ENCODE measurements around the gene STARD3NL. TPM values are rescaled to one million over a fixed set of nuclear protein-coding genes. Genes with fewer than 3 reads are reported as not detected.

Gene STARD3NL
- total RNA-seq, 2 experiments from 2014 or later: 14.4 to 15.7 TPM

GRCh38 chr7:38217672-38218071 lies 39.6 kb downstream of the STARD3NL start:
- Histone ChIP-seq H3K27me3 (ENCODE audit: control insufficient read depth in 1 of 2, insufficient read depth in 2 of 2, low read length in 2 of 2) (no peaks in the 10 kb centered on the region), H3K9me3 (ENCODE audit: control insufficient read depth in 1 of 2, insufficient read depth in 1 of 2, low read length in 2 of 2) (no peaks in the 10 kb centered on the region), H3K4me3 (ENCODE audit: low read length) (no peak overlapping the region), H3K36me3 (ENCODE audit: insufficient read depth, low read length) (peaks cover 32% of the 10 kb centered on the region), H3K27ac (ENCODE audit: low read depth in 1 of 2, low read length in 2 of 2) (peak overlapping the region in 1 of 2 donors; percentile 38), H3K4me1 (ENCODE audit: insufficient read depth, low read length) (peaks cover 37% of the 10 kb centered on the region)
- CTCF ChIA-PET: interaction anchor here (1.2 to 10.0 kb wide), 4 partner anchors 9 to 151 kb away, joined by 3 to 113 read pairs (median 12); no protein-coding TSS in a partner anchor
- Mint-ChIP-seq H3K9me3 (no peaks in the 10 kb centered on the region), H3K4me3 (no peak overlapping the region), H3K27ac (peak overlapping the region; percentile 28), H3K36me3 (ENCODE audit: low read depth) (peaks cover 43% of the 10 kb centered on the region), H3K4me1 (ENCODE audit: low read depth) (peaks cover 29% of the 10 kb centered on the region), H3K27me3 (no peaks in the 10 kb centered on the region)
- no peak for DNase-seq
- POLR2A ChIA-PET: interaction anchor here (1.0 kb wide), 1 partner anchor 15 kb away, joined by 3 read pairs; no protein-coding TSS in a partner anchor
- intact Hi-C loops (cut with DNase I, micrococcal nuclease): loop anchor here (5.0 kb wide), 3 partner anchors 40 to 120 kb away; partner anchors contain the start of gene STARD3NL (in 1 of the 2)
- no peak for TF ChIP-seq CTCF (IDR thresholded peaks at IDR 0.05)
- no peak for ATAC-seq (ENCODE audit: poor library complexity)

GRCh38 chr7:38220452-38220851 lies 42.4 kb downstream of the STARD3NL start:
- ATAC-seq (ENCODE audit: poor library complexity) (no peak), DNase-seq (peak in 1 of 14 experiments; percentile 66)
- peak overlapping the region in 1 of 2 donors; percentile 25 for H3K27ac ChIP-seq (ENCODE audit: low read depth in 1 of 2, low read length in 2 of 2)
- H3K36me3 ChIP-seq (ENCODE audit: insufficient read depth, low read length): peaks cover 25% of the 10 kb centered on the region
- no peak overlapping the region for H3K4me3 ChIP-seq (ENCODE audit: low read length)
- CTCF ChIA-PET: interaction anchor here (1.4 to 10.0 kb wide), 4 partner anchors 16 to 148 kb away, joined by 3 to 113 read pairs (median 14); no protein-coding TSS in a partner anchor
- no peaks in the 10 kb centered on the region for H3K9me3 ChIP-seq (ENCODE audit: control insufficient read depth in 1 of 2, insufficient read depth in 1 of 2, low read length in 2 of 2)
- POLR2A ChIA-PET: interaction anchor here (0.9 kb wide), 1 partner anchor 117 kb away, joined by 3 read pairs; no protein-coding TSS in a partner anchor
- intact Hi-C loops (cut with DNase I, micrococcal nuclease): no loop called here
- H3K4me3 Mint-ChIP-seq: no peak overlapping the region
- peaks cover 56% of the 10 kb centered on the region for H3K36me3 Mint-ChIP-seq (ENCODE audit: low read depth)
- no peak for TF ChIP-seq CTCF (IDR thresholded peaks at IDR 0.05)
- H3K27me3 Mint-ChIP-seq: no peaks in the 10 kb centered on the region
- H3K4me1 Mint-ChIP-seq (ENCODE audit: low read depth): peaks cover 28% of the 10 kb centered on the region
- H3K4me1 ChIP-seq (ENCODE audit: insufficient read depth, low read length): peaks cover 39% of the 10 kb centered on the region
- no peaks in the 10 kb centered on the region for H3K27me3 ChIP-seq (ENCODE audit: control insufficient read depth in 1 of 2, insufficient read depth in 2 of 2, low read length in 2 of 2)
- H3K27ac Mint-ChIP-seq: peak overlapping the region; percentile 3
- H3K9me3 Mint-ChIP-seq: no peaks in the 10 kb centered on the region

GRCh38 chr7:38222481-38223096 lies 44.5 kb downstream of the STARD3NL start:
- Histone ChIP-seq H3K27me3 (ENCODE audit: control insufficient read depth in 1 of 2, insufficient read depth in 2 of 2, low read length in 2 of 2) (no peaks in the 10 kb centered on the region), H3K9me3 (ENCODE audit: control insufficient read depth in 1 of 2, insufficient read depth in 1 of 2, low read length in 2 of 2) (no peaks in the 10 kb centered on the region), H3K4me1 (ENCODE audit: insufficient read depth, low read length) (peaks cover 26% of the 10 kb centered on the region), H3K4me3 (ENCODE audit: low read length) (no peak overlapping the region), H3K36me3 (ENCODE audit: insufficient read depth, low read length) (peaks cover 22% of the 10 kb centered on the region), H3K27ac (ENCODE audit: low read depth in 1 of 2, low read length in 2 of 2) (no peak overlapping the region)
- TF ChIP-seq CTCF (IDR thresholded peaks at IDR 0.05): peak; percentile 93
- DNase-seq: peak in 5 of 14 experiments; percentile 7 to 82 (median 78)
- intact Hi-C loops (cut with DNase I, micrococcal nuclease): loop anchor here (1.0 kb wide), 1 partner anchor 115 kb away; no protein-coding TSS in a partner anchor
- POLR2A ChIA-PET: interaction anchor here (0.5 to 1.1 kb wide), 4 partner anchors 10 to 144 kb away, joined by 3 to 4 read pairs (median 3); no protein-coding TSS in a partner anchor
- Mint-ChIP-seq H3K27ac (peak overlapping the region; percentile 2), H3K4me3 (no peak overlapping the region), H3K36me3 (ENCODE audit: low read depth) (peaks cover 54% of the 10 kb centered on the region), H3K4me1 (ENCODE audit: low read depth) (peaks cover 11% of the 10 kb centered on the region), H3K27me3 (no peaks in the 10 kb centered on the region), H3K9me3 (no peaks in the 10 kb centered on the region)
- peak; percentile 92 for ATAC-seq (ENCODE audit: poor library complexity)
- CTCF ChIA-PET: interaction anchor here (0.6 to 10.0 kb wide), 13 partner anchors 9 to 152 kb away, joined by 3 to 113 read pairs (median 6); partner anchors contain the start of gene STARD3NL

Data from CD4-positive, alpha-beta T cell (primary cell).